ENCODE results near the gene ZG16. TPM values are rescaled to one million over a fixed set of nuclear protein-coding genes. Genes with fewer than 3 reads are reported as not detected.
A peak's percentile ranks its signal among the peaks of the same experiment; 100 is the strongest.

ZG16 gene
- total RNA-seq, 1 experiment from 2014 or later, result not detected

DNA sequence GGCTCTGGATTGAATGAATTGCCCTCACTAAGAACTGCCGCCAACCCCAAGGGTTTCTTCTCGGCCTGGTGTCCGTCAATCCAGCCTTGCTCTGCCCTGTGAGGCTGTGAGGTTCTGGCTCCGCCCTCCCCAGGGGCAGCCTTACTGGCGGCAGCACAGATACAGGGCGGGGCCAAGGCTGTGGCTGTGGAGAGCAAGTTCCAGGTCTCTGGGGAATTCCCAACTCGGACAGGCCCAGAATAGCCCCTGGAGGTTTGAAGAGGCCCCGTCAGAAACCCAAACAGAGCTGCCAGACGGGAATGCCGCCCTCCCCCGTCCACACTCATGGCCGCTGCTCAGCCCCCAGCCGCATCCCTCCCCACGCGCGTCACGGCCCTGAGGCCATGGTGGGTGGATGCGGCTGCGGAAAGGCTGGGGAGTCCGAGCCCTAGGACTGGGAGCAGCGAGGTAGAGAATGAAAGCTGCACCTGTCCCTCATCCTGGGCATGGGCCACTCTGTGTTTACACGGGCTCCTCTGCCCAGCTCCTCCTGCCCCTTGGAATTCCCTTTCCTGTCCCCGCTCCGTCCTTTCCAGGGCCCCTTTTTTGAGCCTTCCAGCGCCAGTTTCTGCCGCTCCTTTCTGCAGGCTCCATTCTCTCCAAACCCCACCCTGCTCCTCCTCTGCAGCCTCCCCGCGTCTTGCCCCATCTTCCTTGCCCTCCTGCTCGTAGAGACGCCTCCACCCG, 33.3 kb downstream of the ZG16 start (continued):
- no peak for TF ChIP-seq FOXP4 (CRISPR knock-in tag; IDR thresholded peaks at IDR 0.05)
- TF ChIP-seq ZNF512 (CRISPR knock-in tag; IDR thresholded peaks at IDR 0.05; ENCODE audit: borderline replicate concordance), result no peak
- TF ChIP-seq NR1H2 (CRISPR knock-in tag; IDR thresholded peaks at IDR 0.05), result no peak
- 0 out of 2 replicates have a peak, but pooled peaks have one; percentile 8 for TF ChIP-seq NFE2L1 (CRISPR knock-in tag; IDR thresholded peaks at IDR 0.05)
- TF ChIP-seq MXD4 (CRISPR knock-in tag; IDR thresholded peaks at IDR 0.05; ENCODE audit: borderline replicate concordance), result no peak
- 0 out of 2 replicates have a peak, but pooled peaks have one; percentile 33 for TF ChIP-seq NFYB (CRISPR knock-in tag; conservative IDR thresholded peaks at IDR 0.05; ENCODE audit: low read depth)
- TF ChIP-seq ERG (CRISPR knock-in tag; IDR thresholded peaks at IDR 0.05), result peak; percentile 71; the same call in 1 of the 2 replicates
- TF ChIP-seq CREM (CRISPR knock-in tag; IDR thresholded peaks at IDR 0.05), result no peak
- peak; percentile 73 for TF ChIP-seq SP1 (CRISPR knock-in tag; conservative IDR thresholded peaks at IDR 0.05)
- TF ChIP-seq ZNF416 (CRISPR knock-in tag; IDR thresholded peaks at IDR 0.05), result peak; percentile 92
- no peak for TF ChIP-seq AFF4 (CRISPR knock-in tag; IDR thresholded peaks at IDR 0.05; ENCODE audit: borderline replicate concordance)
- TF ChIP-seq, protein P1, sequence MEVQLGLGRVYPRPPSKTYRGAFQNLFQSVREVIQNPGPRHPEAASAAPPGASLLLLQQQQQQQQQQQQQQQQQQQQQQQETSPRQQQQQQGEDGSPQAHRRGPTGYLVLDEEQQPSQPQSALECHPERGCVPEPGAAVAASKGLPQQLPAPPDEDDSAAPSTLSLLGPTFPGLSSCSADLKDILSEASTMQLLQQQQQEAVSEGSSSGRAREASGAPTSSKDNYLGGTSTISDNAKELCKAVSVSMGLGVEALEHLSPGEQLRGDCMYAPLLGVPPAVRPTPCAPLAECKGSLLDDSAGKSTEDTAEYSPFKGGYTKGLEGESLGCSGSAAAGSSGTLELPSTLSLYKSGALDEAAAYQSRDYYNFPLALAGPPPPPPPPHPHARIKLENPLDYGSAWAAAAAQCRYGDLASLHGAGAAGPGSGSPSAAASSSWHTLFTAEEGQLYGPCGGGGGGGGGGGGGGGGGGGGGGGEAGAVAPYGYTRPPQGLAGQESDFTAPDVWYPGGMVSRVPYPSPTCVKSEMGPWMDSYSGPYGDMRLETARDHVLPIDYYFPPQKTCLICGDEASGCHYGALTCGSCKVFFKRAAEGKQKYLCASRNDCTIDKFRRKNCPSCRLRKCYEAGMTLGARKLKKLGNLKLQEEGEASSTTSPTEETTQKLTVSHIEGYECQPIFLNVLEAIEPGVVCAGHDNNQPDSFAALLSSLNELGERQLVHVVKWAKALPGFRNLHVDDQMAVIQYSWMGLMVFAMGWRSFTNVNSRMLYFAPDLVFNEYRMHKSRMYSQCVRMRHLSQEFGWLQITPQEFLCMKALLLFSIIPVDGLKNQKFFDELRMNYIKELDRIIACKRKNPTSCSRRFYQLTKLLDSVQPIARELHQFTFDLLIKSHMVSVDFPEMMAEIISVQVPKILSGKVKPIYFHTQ (CRISPR knock-in tag; IDR thresholded peaks at IDR 0.05), result no peak
- no peak for TF ChIP-seq ZSCAN18 (CRISPR knock-in tag; IDR thresholded peaks at IDR 0.05)
- TF ChIP-seq ZNF425 (CRISPR knock-in tag; conservative IDR thresholded peaks at IDR 0.05), result no peak
- TF ChIP-seq, protein P2, sequence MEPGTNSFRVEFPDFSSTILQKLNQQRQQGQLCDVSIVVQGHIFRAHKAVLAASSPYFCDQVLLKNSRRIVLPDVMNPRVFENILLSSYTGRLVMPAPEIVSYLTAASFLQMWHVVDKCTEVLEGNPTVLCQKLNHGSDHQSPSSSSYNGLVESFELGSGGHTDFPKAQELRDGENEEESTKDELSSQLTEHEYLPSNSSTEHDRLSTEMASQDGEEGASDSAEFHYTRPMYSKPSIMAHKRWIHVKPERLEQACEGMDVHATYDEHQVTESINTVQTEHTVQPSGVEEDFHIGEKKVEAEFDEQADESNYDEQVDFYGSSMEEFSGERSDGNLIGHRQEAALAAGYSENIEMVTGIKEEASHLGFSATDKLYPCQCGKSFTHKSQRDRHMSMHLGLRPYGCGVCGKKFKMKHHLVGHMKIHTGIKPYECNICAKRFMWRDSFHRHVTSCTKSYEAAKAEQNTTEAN (CRISPR knock-in tag; IDR thresholded peaks at IDR 0.05), result peak; percentile 18; the same call in 1 of the 2 replicates
- no peak for TF ChIP-seq ZNF138 (CRISPR knock-in tag; conservative IDR thresholded peaks at IDR 0.05)
- peak; percentile 11; the same call in 1 of the 2 replicates for TF ChIP-seq TEAD1 (CRISPR knock-in tag; IDR thresholded peaks at IDR 0.05)
- TF ChIP-seq FOXJ3 (CRISPR knock-in tag; IDR thresholded peaks at IDR 0.05; ENCODE audit: borderline replicate concordance), result no peak
- TF ChIP-seq ZNF423 (CRISPR knock-in tag; IDR thresholded peaks at IDR 0.05), result no peak
- TF ChIP-seq IRF2 (CRISPR knock-in tag; IDR thresholded peaks at IDR 0.05; ENCODE audit: borderline replicate concordance, low read depth), result no peak

Data from WTC11 (cell line).